ENCODE data around the gene DISP3. TPM values are rescaled to one million over a fixed set of nuclear protein-coding genes. Genes with fewer than 3 reads are reported as not detected.

Gene DISP3
- total RNA-seq, 1 experiment from 2014 or later: 1.1 TPM

DNA sequence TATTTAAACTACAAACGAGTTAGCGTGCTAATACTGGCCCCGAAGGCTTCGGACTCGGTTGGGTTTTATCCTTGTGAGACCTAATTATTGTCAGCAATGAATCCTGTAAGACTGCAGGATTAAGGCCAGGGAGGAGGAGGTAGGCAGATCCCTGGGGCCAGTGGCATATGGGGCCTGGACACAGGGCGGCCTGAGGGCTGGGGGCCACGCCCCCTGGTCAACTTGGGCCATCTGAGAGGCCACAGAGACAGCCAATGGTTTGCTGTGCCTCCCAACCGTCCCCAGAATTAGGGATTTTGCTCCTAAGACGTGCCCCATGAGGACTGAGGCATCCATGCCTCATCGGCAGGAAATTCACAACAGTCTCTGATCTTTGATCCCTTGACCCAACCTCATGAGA lies 31.1 kb upstream of the DISP3 start:
- no peak overlapping the region for H3K27ac ChIP-seq (ENCODE audit: low read length)
- no peak overlapping the region for H3K4me3 ChIP-seq (ENCODE audit: low read depth in 2 of 2, low read length in 2 of 2)
- no peak for TF ChIP-seq TCF7L2 (IDR thresholded peaks at IDR 0.05; ENCODE audit: low read depth, low read length)
- TF ChIP-seq, protein P1, sequence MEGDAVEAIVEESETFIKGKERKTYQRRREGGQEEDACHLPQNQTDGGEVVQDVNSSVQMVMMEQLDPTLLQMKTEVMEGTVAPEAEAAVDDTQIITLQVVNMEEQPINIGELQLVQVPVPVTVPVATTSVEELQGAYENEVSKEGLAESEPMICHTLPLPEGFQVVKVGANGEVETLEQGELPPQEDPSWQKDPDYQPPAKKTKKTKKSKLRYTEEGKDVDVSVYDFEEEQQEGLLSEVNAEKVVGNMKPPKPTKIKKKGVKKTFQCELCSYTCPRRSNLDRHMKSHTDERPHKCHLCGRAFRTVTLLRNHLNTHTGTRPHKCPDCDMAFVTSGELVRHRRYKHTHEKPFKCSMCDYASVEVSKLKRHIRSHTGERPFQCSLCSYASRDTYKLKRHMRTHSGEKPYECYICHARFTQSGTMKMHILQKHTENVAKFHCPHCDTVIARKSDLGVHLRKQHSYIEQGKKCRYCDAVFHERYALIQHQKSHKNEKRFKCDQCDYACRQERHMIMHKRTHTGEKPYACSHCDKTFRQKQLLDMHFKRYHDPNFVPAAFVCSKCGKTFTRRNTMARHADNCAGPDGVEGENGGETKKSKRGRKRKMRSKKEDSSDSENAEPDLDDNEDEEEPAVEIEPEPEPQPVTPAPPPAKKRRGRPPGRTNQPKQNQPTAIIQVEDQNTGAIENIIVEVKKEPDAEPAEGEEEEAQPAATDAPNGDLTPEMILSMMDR (IDR thresholded peaks at IDR 0.05): no peak
- TF ChIP-seq, protein P2, sequence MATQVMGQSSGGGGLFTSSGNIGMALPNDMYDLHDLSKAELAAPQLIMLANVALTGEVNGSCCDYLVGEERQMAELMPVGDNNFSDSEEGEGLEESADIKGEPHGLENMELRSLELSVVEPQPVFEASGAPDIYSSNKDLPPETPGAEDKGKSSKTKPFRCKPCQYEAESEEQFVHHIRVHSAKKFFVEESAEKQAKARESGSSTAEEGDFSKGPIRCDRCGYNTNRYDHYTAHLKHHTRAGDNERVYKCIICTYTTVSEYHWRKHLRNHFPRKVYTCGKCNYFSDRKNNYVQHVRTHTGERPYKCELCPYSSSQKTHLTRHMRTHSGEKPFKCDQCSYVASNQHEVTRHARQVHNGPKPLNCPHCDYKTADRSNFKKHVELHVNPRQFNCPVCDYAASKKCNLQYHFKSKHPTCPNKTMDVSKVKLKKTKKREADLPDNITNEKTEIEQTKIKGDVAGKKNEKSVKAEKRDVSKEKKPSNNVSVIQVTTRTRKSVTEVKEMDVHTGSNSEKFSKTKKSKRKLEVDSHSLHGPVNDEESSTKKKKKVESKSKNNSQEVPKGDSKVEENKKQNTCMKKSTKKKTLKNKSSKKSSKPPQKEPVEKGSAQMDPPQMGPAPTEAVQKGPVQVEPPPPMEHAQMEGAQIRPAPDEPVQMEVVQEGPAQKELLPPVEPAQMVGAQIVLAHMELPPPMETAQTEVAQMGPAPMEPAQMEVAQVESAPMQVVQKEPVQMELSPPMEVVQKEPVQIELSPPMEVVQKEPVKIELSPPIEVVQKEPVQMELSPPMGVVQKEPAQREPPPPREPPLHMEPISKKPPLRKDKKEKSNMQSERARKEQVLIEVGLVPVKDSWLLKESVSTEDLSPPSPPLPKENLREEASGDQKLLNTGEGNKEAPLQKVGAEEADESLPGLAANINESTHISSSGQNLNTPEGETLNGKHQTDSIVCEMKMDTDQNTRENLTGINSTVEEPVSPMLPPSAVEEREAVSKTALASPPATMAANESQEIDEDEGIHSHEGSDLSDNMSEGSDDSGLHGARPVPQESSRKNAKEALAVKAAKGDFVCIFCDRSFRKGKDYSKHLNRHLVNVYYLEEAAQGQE (IDR thresholded peaks at IDR 0.05; ENCODE audit: insufficient read depth in 1 of 2, low read depth in 2 of 2, low read length in 1 of 2): no peak
- TF ChIP-seq SIN3A (IDR thresholded peaks at IDR 0.05; ENCODE audit: borderline replicate concordance, insufficient read depth, low read depth, low read length): no peak
- TF ChIP-seq POLR2AphosphoS5 (IDR thresholded peaks at IDR 0.05; ENCODE audit: low read depth, low read length): no peak
- ChIA-PET POLR2A (no interaction called here), CTCF (no interaction called here)
- H3K27me3 ChIP-seq (ENCODE audit: control insufficient read depth, insufficient read depth, low read length): peaks cover 4% of the 10 kb centered on the region; the same call in 1 of the 2 replicates
- ATAC-seq: no peak
- no TSS peak for BruUV-seq (replicated peaks)
- no peak for DNase-seq (ENCODE audit: low read depth, low spot score)
- no peaks in the 10 kb centered on the region for H3K4me1 ChIP-seq (ENCODE audit: control insufficient read depth, insufficient read depth, low read length)
- H3K36me3 ChIP-seq (ENCODE audit: control insufficient read depth, insufficient read depth, low read length): no peaks in the 10 kb centered on the region
- in situ Hi-C loops (cut with HindIII; ENCODE audit: low pct_unique_long_range_greater_than_20kb, low sequenced_read_pairs): no loop called here
- no peaks in the 10 kb centered on the region for H3K9me3 ChIP-seq (ENCODE audit: control insufficient read depth, insufficient read depth, low read depth, low read length)
- intact Hi-C loops (cut with micrococcal nuclease; ENCODE audit: unreplicated experiment): no loop called here

DNA sequence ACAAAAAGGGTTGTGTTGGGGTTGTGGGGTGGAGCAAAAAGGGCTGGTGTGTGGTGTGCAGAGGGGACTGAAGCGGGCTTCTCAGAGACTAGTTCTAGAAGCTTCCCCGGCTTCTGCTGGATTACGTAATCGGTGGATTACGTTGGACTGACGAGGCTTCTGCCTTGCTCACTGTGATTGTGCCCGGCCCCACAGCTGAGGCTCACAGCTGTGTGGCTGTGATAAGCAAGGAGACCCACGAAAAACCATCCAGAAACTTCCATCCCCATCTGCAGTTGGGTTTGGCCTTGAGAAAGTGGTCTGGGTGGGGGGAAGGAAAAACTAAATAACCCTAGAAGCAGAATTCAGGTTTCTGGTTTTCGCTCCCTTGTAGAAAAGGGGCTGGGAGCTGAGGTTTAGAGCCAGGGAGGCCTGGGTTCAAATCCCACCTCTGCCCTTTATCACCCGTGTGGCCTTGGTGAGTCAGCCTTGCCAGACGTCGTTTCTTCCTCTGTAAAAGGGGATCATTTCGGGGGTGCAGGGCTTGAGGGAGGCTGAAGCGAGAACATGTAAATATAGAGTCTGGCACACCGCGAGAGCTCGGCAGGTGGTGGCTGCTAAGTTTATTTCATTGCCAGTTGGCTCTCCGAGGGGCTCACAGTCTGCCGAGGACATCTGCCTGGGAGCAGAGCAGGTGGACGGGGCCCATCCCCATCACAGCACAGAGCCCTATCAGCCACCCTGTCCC lies 30.4 kb upstream of the DISP3 start:
- no peak for ATAC-seq
- Histone ChIP-seq H3K27ac (ENCODE audit: low read length) (no peak overlapping the region), H3K4me3 (ENCODE audit: low read depth in 2 of 2, low read length in 2 of 2) (no peak overlapping the region), H3K36me3 (ENCODE audit: control insufficient read depth, insufficient read depth, low read length) (no peaks in the 10 kb centered on the region), H3K9me3 (ENCODE audit: control insufficient read depth, insufficient read depth, low read depth, low read length) (no peaks in the 10 kb centered on the region), H3K4me1 (ENCODE audit: control insufficient read depth, insufficient read depth, low read length) (no peaks in the 10 kb centered on the region), H3K27me3 (ENCODE audit: control insufficient read depth, insufficient read depth, low read length) (peaks cover 4% of the 10 kb centered on the region; the same call in 1 of the 2 replicates)
- intact Hi-C loops (cut with micrococcal nuclease; ENCODE audit: unreplicated experiment) (no loop called here), in situ Hi-C loops (cut with HindIII; ENCODE audit: low pct_unique_long_range_greater_than_20kb, low sequenced_read_pairs) (no loop called here)
- no peak for TF ChIP-seq TCF7L2 (IDR thresholded peaks at IDR 0.05; ENCODE audit: low read depth, low read length)
- TF ChIP-seq, protein P1 (IDR thresholded peaks at IDR 0.05): no peak
- TF ChIP-seq POLR2AphosphoS5 (IDR thresholded peaks at IDR 0.05; ENCODE audit: low read depth, low read length): no peak
- no peak for TF ChIP-seq SIN3A (IDR thresholded peaks at IDR 0.05; ENCODE audit: borderline replicate concordance, insufficient read depth, low read depth, low read length)
- TF ChIP-seq, protein P2 (IDR thresholded peaks at IDR 0.05; ENCODE audit: insufficient read depth in 1 of 2, low read depth in 2 of 2, low read length in 1 of 2): no peak
- no peak for DNase-seq (ENCODE audit: low read depth, low spot score)
- CTCF ChIA-PET: no interaction called here
- no TSS peak for BruUV-seq (replicated peaks)
- POLR2A ChIA-PET: no interaction called here
